SK-MEL-5 (cell line): ENCODE results near the gene FKBP4. TPM values are rescaled to one million over a fixed set of nuclear protein-coding genes. Genes with fewer than 3 reads are reported as not detected.

ENCODE experiments used
- DNase-seq: peaks from one replicate; pipeline ENCODE4 v3.0.0-alpha.2; 2016; ENCODE audit warnings: low read depth, low spot score
- in situ Hi-C: cut with HindIII; loops from 2 replicates; pipeline ENCODE4 v1.10.0; 2016; ENCODE audit warnings: low sequenced_read_pairs, high pct_unique_total_duplicates, low pct_unique_long_range_greater_than_20kb
- total RNA-seq: library from RNA; depleted of rRNA; stranded (reverse); fragments of >200 nt; shearing (Covaris generic); gene quantifications from 2 replicates; pipeline ENCODE4 v1.2.3, GENCODE V29; 2014; rRNA removed

FKBP4 gene
- total RNA-seq, 1 experiment from 2014 or later: 70.1 TPM

GRCh38 chr12:2833327-2833726, 38.6 kb downstream of the FKBP4 start:
- in situ Hi-C loops: no loop called here
- no peak for DNase-seq

- in situ Hi-C loops: no loop called here
- no peak for DNase-seq
Measured at GRCh38 chr12:2833810-2834209, 39.0 kb downstream of the FKBP4 start.

- in situ Hi-C loops: no loop called here
- no peak for DNase-seq
Measured at GRCh38 chr12:2834581-2835491, 40.1 kb downstream of the FKBP4 start, which contains the start of gene NRIP2. TSS of gene NRIP2 (minus strand) at chr12:2835035. CDS start at chr12:2834983, 52 bp downstream.

GRCh38 chr12:2835691-2836403, 41.1 kb downstream of the FKBP4 start:
- in situ Hi-C loops: no loop called here
- DNase-seq: no peak

- in situ Hi-C loops: no loop called here
- DNase-seq: no peak
Measured at GRCh38 chr12:2836574-2836973, 41.8 kb downstream of the FKBP4 start.

GRCh38 chr12:2841056-2841650, 46.4 kb downstream of the FKBP4 start:
- in situ Hi-C loops: no loop called here
- DNase-seq: no peak

GRCh38 chr12:2842948-2843347, 48.2 kb downstream of the FKBP4 start:
- peak; percentile 52 for DNase-seq

GRCh38 chr12:2844786-2845185, 50.0 kb downstream of the FKBP4 start:
- in situ Hi-C loops: no loop called here
- DNase-seq: no peak

More at GRCh38 chr12:2842948-2843347, 48.2 kb downstream of the FKBP4 start:
- in situ Hi-C loops: no loop called here

- in situ Hi-C loops: no loop called here
- no peak for DNase-seq
Measured at GRCh38 chr12:2845280-2845679, 50.5 kb downstream of the FKBP4 start.

GRCh38 chr12:2851931-2852330, 57.2 kb downstream of the FKBP4 start:
- in situ Hi-C loops: no loop called here
- peak; percentile 34 for DNase-seq

GRCh38 chr12:2853626-2854025, 58.9 kb downstream of the FKBP4 start:
- DNase-seq: peak; percentile 88
- in situ Hi-C loops: no loop called here

Other genes starting within 250 kb of the FKBP4 start
- 20.7 and 23.4 TPM in 2 replicates for gene ITFG2, start 17.7 kb downstream of the FKBP4 start, total RNA-seq
- gene NRIP2, start 40.1 kb downstream of the FKBP4 start, total RNA-seq: 0.05 TPM in 1 of 2 replicates, not detected in the other
- not detected in 2 replicates for gene TEX52, start 62.1 kb downstream of the FKBP4 start, total RNA-seq
- gene FOXM1, start 82.2 kb downstream of the FKBP4 start, total RNA-seq: 21.8 and 28.8 TPM in 2 replicates
- 34.8 and 40.9 TPM in 2 replicates for gene RHNO1, start 82.3 kb downstream of the FKBP4 start, total RNA-seq
- gene TULP3, start 95.9 kb downstream of the FKBP4 start, total RNA-seq: 25.3 and 27.1 TPM in 2 replicates
- 11.9 and 16.2 TPM in 2 replicates for gene TEAD4, start 164.4 kb downstream of the FKBP4 start, total RNA-seq